A673 (cell line): ENCODE measurements around the gene SAP30BP. TPM values are rescaled to one million over a fixed set of nuclear protein-coding genes. Genes with fewer than 3 reads are reported as not detected.

ENCODE experiments used
- BruUV-seq: library from RNA; stranded (reverse); fragments of 400-500 nt; replicated peaks from 2 replicates; lab custom pipeline; 2021; lab: Mats Ljungman, UMichigan
- CTCF ChIA-PET: fragments of 300-600 bp; sonication (Branson Sonifier 250); formaldehyde crosslinking; loops from one replicate; lab custom pipeline; 2022; ENCODE audit warnings: antibody characterized with exemption; lab: Charles Lee
- POLR2A ChIA-PET: fragments of 300-600 bp; sonication (Branson Sonifier 250); formaldehyde crosslinking; loops from one replicate; lab custom pipeline; 2022; ENCODE audit warnings: antibody characterized with exemption; ENCODE audit not compliant: low non-redundant PET; lab: Charles Lee
- DNase-seq: peaks from one replicate; pipeline ENCODE4 v3.0.0-alpha.2; 2015; ENCODE audit warnings: low spot score
- H3K27ac ChIP-seq: fragments of 200-600 bp; sonication (generic); 2 replicates; pipeline ENCODE4 v1.5.1; 2016; ENCODE audit warnings: mixed run types, low read depth, mild to moderate bottlenecking, mixed read lengths, antibody characterized with exemption, low read length; ENCODE audit not compliant: poor library complexity, severe bottlenecking
- H3K27me3 ChIP-seq: fragments of 200-600 bp; sonication (generic); replicated peaks from 2 replicates; pipeline ENCODE4 v1.6.1; 2017; ENCODE audit warnings: mixed run types, low read depth, mild to moderate bottlenecking, mixed read lengths, antibody characterized with exemption, low read length; ENCODE audit not compliant: insufficient read depth, poor library complexity
- H3K36me3 ChIP-seq: fragments of 200-600 bp; sonication (generic); 2 replicates; pipeline ENCODE4 v1.6.1; 2016; ENCODE audit warnings: mixed run types, mild to moderate bottlenecking, mixed read lengths, antibody characterized with exemption, low read length; ENCODE audit not compliant: insufficient read depth, poor library complexity, severe bottlenecking
- H3K4me1 ChIP-seq: fragments of 200-600 bp; sonication (generic); 2 replicates; pipeline ENCODE4 v1.6.1; 2017; ENCODE audit warnings: mixed run types, mild to moderate bottlenecking, mixed read lengths, antibody characterized with exemption, low read length; ENCODE audit not compliant: insufficient read depth, poor library complexity, severe bottlenecking
- H3K4me3 ChIP-seq: fragments of 200-600 bp; sonication (generic); 2 replicates; pipeline ENCODE4 v1.5.1; 2016; ENCODE audit warnings: low read depth, mixed run types, mild to moderate bottlenecking, mixed read lengths, low read length; ENCODE audit not compliant: poor library complexity, severe bottlenecking
- H3K9me3 ChIP-seq: fragments of 200-600 bp; sonication (generic); 2 replicates; pipeline ENCODE4 v1.6.1; 2016; ENCODE audit warnings: mixed run types, low read depth, mild to moderate bottlenecking, mixed read lengths, antibody characterized with exemption, low read length; ENCODE audit not compliant: poor library complexity, severe bottlenecking
- CTCF ChIP-seq: fragments of 300-800, 200-600 bp; sonication (generic); conservative IDR thresholded peaks from 2 replicates; pipeline ENCODE4 v1.5.1; 2017; ENCODE audit warnings: low read depth, mild to moderate bottlenecking, antibody characterized with exemption, low read length, moderate library complexity, mixed read lengths
- EZH2 ChIP-seq: fragments of 200-600 bp; sonication (generic); IDR thresholded peaks from 2 replicates; pipeline ENCODE4 v1.6.1; 2017; ENCODE audit warnings: borderline replicate concordance, low read depth, mild to moderate bottlenecking, mixed read lengths, antibody characterized with exemption, low read length; ENCODE audit not compliant: poor library complexity, severe bottlenecking
- intact Hi-C: fragments of 100-400 bp; cut with micrococcal nuclease; formaldehyde crosslinking; loops from one replicate; pipeline ENCODE4 v1.10.0; 2022; ENCODE audit not compliant: unreplicated experiment
- total RNA-seq: library from RNA; stranded (reverse); gene quantifications from 2 replicates; pipeline ENCODE4 v1.2.3, GENCODE V29; 2021

Gene SAP30BP
- total RNA-seq, 1 experiment from 2014 or later, result 98.1 TPM

DNA sequence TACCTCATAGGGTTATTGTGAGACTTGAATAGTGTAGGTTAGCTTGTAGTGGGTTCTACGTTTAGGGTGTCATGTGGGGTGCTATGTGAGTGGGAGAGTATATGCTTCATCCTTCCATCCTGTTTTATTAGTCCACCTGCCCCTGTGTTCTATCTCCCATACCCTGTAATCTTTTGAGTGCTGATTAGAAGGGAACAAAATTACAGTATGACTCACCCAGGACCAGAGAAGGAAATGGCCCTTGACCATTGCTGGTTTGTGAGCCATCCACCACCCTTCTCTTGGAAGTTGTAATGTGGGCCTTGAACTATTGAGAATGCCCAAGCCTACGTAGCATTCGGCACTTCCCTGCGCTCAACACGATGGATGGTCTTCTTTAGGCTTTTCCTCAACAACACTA lies 17.1 kb downstream of the SAP30BP start:
- ChIA-PET POLR2A (no interaction called here), CTCF (no interaction called here)
- DNase-seq, result no peak
- Histone ChIP-seq H3K9me3 (no peaks in the 10 kb centered on the region), H3K4me3 (no peak overlapping the region), H3K27ac (no peak overlapping the region), H3K4me1 (no peaks in the 10 kb centered on the region), H3K36me3 (no peaks in the 10 kb centered on the region), H3K27me3 (no peaks in the 10 kb centered on the region)
- no TSS peak for BruUV-seq
- TF ChIP-seq CTCF (no peak), EZH2 (no peak)
- intact Hi-C loops, result no loop called here

DNA sequence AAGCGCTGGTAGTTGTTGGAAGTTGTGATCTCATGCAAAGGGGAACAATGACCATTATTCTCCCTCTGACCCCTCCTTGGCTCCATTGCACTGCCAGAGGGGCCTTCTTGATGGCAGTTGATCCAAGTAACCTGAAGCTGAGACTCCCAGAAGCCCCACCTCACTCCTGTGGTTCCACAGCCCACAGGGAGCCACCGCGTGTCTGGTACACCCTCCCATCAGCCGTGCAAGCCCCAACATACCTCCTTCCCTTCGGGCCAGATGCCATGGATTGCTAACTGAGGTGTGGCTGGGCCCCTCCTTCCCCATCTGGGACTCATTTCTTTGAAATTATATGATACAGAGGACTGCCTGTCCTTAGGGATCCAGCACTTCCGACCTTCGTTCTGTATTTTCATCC lies 17.8 kb downstream of the SAP30BP start:
- intact Hi-C loops, result no loop called here
- Histone ChIP-seq H3K4me1 (no peaks in the 10 kb centered on the region), H3K4me3 (no peak overlapping the region), H3K27ac (no peak overlapping the region), H3K9me3 (no peaks in the 10 kb centered on the region), H3K36me3 (no peaks in the 10 kb centered on the region), H3K27me3 (no peaks in the 10 kb centered on the region)
- CTCF ChIA-PET, result no interaction called here
- DNase-seq, result no peak
- TF ChIP-seq CTCF, result no peak
- no peak for TF ChIP-seq EZH2
- BruUV-seq, result no TSS peak
- POLR2A ChIA-PET, result interaction anchor here (0.6 kb wide), 1 partner anchor 18 kb away, joined by 3 read pairs; the partner anchor contains the start of gene RECQL5

GRCh38 chr17:75685499-75685898 lies 18.4 kb downstream of the SAP30BP start:
- ChIA-PET CTCF (no interaction called here), POLR2A (no interaction called here)
- no peak for DNase-seq
- peaks cover 5% of the 10 kb centered on the region for H3K4me1 ChIP-seq
- no peak for TF ChIP-seq CTCF
- TF ChIP-seq EZH2, result no peak
- H3K27ac ChIP-seq, result no peak overlapping the region
- intact Hi-C loops, result no loop called here
- H3K36me3 ChIP-seq, result no peaks in the 10 kb centered on the region
- BruUV-seq, result no TSS peak
- no peak overlapping the region for H3K4me3 ChIP-seq
- H3K9me3 ChIP-seq, result no peaks in the 10 kb centered on the region
- H3K27me3 ChIP-seq, result no peaks in the 10 kb centered on the region
